ENCODE data around the gene HPCAL4.

GRCh38 chr1:39711104-39711965 lies 20.1 kb upstream of the HPCAL4 start:
- TF ChIP-seq CTCF (IDR thresholded peaks at IDR 0.05) (no peak), POLR2AphosphoS5 (IDR thresholded peaks at IDR 0.05) (no peak)

Measured in gastroesophageal sphincter (tissue), 3 donors.